SK-N-SH (cell line): ENCODE data around the gene RASD2.

Experiments used
- EP300 ChIP-seq, 2 experiments: IDR thresholded peaks; 2 replicates each; pipeline versions ENCODE4 v1.4.0 to v1.6.1; 2012; ENCODE audit warnings: borderline replicate concordance in 1 of 2, low read depth in 1 of 2, low read length in 1 of 2
- EZH2phosphoT487 ChIP-seq: fragments of 200-600 bp; sonication (generic); IDR thresholded peaks from 2 replicates; pipeline ENCODE4 v1.6.1; 2017; ENCODE audit warnings: low read depth, mixed run types, mild to moderate bottlenecking, antibody characterized with exemption, moderate library complexity, borderline replicate concordance
- FOXM1 ChIP-seq: IDR thresholded peaks from 2 replicates; pipeline ENCODE4 v1.4.0; 2012; ENCODE audit warnings: low read depth, mild to moderate bottlenecking
- JUND ChIP-seq: IDR thresholded peaks from 2 replicates; pipeline ENCODE4 v1.4.0; 2012
- POLR2AphosphoS5 ChIP-seq: IDR thresholded peaks from 2 replicates; pipeline ENCODE4 v1.6.1; 2012; ENCODE audit warnings: low read depth, low read length
- RAD21 ChIP-seq: IDR thresholded peaks from 2 replicates; pipeline ENCODE4 v1.6.1; 2012; ENCODE audit warnings: mild to moderate bottlenecking, low read length
- RCOR1 ChIP-seq: fragments of 150-350 bp; IDR thresholded peaks from 2 replicates; pipeline ENCODE4 v1.6.1; 2017; ENCODE audit warnings: antibody characterized with exemption, low read length
- SMC3 ChIP-seq: IDR thresholded peaks from 2 replicates; pipeline ENCODE4 v1.6.1; 2012; ENCODE audit warnings: low read depth, low read length, improper control_type of control experiment
- TCF12 ChIP-seq: IDR thresholded peaks from 2 replicates; pipeline ENCODE4 v1.4.0; 2012
- TF ChIP-seq, protein P1 (sequence below): fragments of 200-600 bp; sonication (generic); IDR thresholded peaks from 2 replicates; pipeline ENCODE4 v1.6.1; 2017; ENCODE audit warnings: antibody characterized with exemption, mild to moderate bottlenecking, moderate library complexity
- TF ChIP-seq, protein P2 (sequence below): IDR thresholded peaks from 2 replicates; pipeline ENCODE4 v1.4.0; 2012; ENCODE audit warnings: low read depth
- TF ChIP-seq, protein P3 (sequence below): IDR thresholded peaks from 2 replicates; pipeline ENCODE4 v1.4.0; 2012; ENCODE audit warnings: low read depth, borderline replicate concordance

DNA sequence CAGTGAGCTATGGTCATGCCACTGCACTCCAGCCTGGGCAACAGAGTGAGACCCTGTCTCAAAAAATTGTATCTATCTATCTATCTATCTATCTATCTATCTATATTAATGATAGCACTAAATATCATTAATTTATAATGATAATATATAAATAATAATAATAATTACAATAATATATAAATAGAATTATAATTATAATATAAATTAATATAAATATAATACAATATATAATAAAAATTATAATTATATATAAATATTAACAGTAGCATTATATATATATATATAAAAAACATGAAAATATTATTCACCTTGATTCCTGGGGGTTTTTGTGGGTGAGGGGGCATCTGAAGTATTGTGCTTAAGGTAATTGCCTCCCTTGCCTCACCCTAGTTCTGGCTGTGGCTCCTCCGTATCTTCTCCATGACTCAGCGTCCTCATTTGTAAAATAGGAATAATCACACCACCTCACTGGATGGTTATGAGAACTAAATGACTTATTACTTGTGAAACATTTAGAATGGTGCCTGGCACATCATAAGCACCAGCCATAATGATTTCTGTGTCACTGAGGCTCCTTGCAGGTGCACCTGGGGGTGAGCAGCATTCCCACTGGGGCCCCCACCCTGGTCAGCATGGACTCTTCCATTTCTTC, 18.8 kb downstream of the RASD2 start:
- TF ChIP-seq, protein P1, sequence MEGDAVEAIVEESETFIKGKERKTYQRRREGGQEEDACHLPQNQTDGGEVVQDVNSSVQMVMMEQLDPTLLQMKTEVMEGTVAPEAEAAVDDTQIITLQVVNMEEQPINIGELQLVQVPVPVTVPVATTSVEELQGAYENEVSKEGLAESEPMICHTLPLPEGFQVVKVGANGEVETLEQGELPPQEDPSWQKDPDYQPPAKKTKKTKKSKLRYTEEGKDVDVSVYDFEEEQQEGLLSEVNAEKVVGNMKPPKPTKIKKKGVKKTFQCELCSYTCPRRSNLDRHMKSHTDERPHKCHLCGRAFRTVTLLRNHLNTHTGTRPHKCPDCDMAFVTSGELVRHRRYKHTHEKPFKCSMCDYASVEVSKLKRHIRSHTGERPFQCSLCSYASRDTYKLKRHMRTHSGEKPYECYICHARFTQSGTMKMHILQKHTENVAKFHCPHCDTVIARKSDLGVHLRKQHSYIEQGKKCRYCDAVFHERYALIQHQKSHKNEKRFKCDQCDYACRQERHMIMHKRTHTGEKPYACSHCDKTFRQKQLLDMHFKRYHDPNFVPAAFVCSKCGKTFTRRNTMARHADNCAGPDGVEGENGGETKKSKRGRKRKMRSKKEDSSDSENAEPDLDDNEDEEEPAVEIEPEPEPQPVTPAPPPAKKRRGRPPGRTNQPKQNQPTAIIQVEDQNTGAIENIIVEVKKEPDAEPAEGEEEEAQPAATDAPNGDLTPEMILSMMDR, result no peak
- no peak for TF ChIP-seq SMC3
- no peak for TF ChIP-seq EP300 (IDR thresholded peaks at IDR 0.05; ENCODE audit: borderline replicate concordance in 1 of 2, low read depth in 1 of 2, low read length in 1 of 2)
- no peak for TF ChIP-seq RAD21
- no peak for TF ChIP-seq FOXM1
- TF ChIP-seq JUND, result no peak
- TF ChIP-seq, protein P2, sequence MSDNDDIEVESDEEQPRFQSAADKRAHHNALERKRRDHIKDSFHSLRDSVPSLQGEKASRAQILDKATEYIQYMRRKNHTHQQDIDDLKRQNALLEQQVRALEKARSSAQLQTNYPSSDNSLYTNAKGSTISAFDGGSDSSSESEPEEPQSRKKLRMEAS, result no peak
- TF ChIP-seq RCOR1, result no peak
- no peak for TF ChIP-seq EZH2phosphoT487
- no peak for TF ChIP-seq TCF12
- no peak for TF ChIP-seq POLR2AphosphoS5
- TF ChIP-seq, protein P3, sequence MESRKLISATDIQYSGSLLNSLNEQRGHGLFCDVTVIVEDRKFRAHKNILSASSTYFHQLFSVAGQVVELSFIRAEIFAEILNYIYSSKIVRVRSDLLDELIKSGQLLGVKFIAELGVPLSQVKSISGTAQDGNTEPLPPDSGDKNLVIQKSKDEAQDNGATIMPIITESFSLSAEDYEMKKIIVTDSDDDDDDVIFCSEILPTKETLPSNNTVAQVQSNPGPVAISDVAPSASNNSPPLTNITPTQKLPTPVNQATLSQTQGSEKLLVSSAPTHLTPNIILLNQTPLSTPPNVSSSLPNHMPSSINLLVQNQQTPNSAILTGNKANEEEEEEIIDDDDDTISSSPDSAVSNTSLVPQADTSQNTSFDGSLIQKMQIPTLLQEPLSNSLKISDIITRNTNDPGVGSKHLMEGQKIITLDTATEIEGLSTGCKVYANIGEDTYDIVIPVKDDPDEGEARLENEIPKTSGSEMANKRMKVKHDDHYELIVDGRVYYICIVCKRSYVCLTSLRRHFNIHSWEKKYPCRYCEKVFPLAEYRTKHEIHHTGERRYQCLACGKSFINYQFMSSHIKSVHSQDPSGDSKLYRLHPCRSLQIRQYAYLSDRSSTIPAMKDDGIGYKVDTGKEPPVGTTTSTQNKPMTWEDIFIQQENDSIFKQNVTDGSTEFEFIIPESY, result no peak
